Kasumi-1 (cell line): Measurements from ENCODE around the gene MATN1.
"Not testable (repeated sequence)": the region's sequence is repeated elsewhere in the genome, so short reads cannot be mapped to it uniquely, and the experiment has no call there.

ENCODE experiments used
- DNase-seq, 2 experiments: peaks; one replicate each; lab custom pipeline; 2025; lab: John Stamatoyannopoulos, UW

Gene MATN1

GRCh38 chr1:30697571-30698376 is 25.6 kb downstream of the MATN1 start:
- DNase-seq = no peak

GRCh38 chr1:30696831-30697230 is 26.6 kb downstream of the MATN1 start:
- DNase-seq = no peak

- DNase-seq = no peak
These were observed 27.9 kb downstream of the MATN1 start for GRCh38 chr1:30695439-30695841.

GRCh38 chr1:30694280-30695175 is 28.9 kb downstream of the MATN1 start:
- no peak for DNase-seq

- DNase-seq = no peak
These were observed 29.6 kb downstream of the MATN1 start for GRCh38 chr1:30693822-30694221.

GRCh38 chr1:30693366-30693765 is 30.0 kb downstream of the MATN1 start:
- DNase-seq = no peak

- no peak for DNase-seq
These were observed 30.5 kb downstream of the MATN1 start for GRCh38 chr1:30692948-30693301.

GRCh38 chr1:30692201-30692947 is 31.0 kb downstream of the MATN1 start:
- no peak for DNase-seq

- DNase-seq = no peak
These were observed 31.9 kb downstream of the MATN1 start for GRCh38 chr1:30691480-30691879.

- no peak for DNase-seq
These were observed 33.3 kb downstream of the MATN1 start for GRCh38 chr1:30689901-30690645.

GRCh38 chr1:30688920-30689794 is 34.2 kb downstream of the MATN1 start:
- DNase-seq = no peak

- DNase-seq = not testable (repeated sequence)
These were observed 34.9 kb downstream of the MATN1 start for GRCh38 chr1:30688516-30688915.

- no peak for DNase-seq
These were observed 35.5 kb downstream of the MATN1 start for GRCh38 chr1:30687886-30688285.

GRCh38 chr1:30686236-30686935 is 37.0 kb downstream of the MATN1 start:
- DNase-seq = no peak

GRCh38 chr1:30685796-30686165 is 37.6 kb downstream of the MATN1 start:
- DNase-seq = no peak

- DNase-seq = no peak
These were observed 38.2 kb downstream of the MATN1 start for GRCh38 chr1:30684881-30685795.

- no peak for DNase-seq
These were observed 39.1 kb downstream of the MATN1 start for GRCh38 chr1:30684259-30684658.

GRCh38 chr1:30683699-30684098 is 39.7 kb downstream of the MATN1 start:
- DNase-seq = no peak
